ENCODE results near the gene STUM. TPM values are rescaled to one million over a fixed set of nuclear protein-coding genes. Genes with fewer than 3 reads are reported as not detected.

STUM gene
- polyA plus RNA-seq, 1 of the 3 experiments (the other 2 are of a cell fraction): not detected

- CTCF ChIA-PET: no interaction called here
- H3K27ac ChIP-seq (ENCODE audit: low read depth in 2 of 2, low read length in 1 of 2): no peak overlapping the region
- H3K27me3 ChIP-seq (ENCODE audit: insufficient read depth): no peaks in the 10 kb centered on the region; the same call in 1 of the 2 replicates
- no peaks in the 10 kb centered on the region for H3K9me3 ChIP-seq
- TF ChIP-seq TCF12 (IDR thresholded peaks at IDR 0.05): no peak
- H3K9me2 ChIP-seq: no peaks in the 10 kb centered on the region
- no peak overlapping the region for H2AFZ ChIP-seq (ENCODE audit: low read depth)
- H3K4me2 ChIP-seq: no peak overlapping the region
- DNase-seq: no peak
- no peaks in the 10 kb centered on the region for H4K20me1 ChIP-seq (ENCODE audit: insufficient read depth)
- H3K79me2 ChIP-seq (ENCODE audit: insufficient read depth): no peaks in the 10 kb centered on the region
- H3K4me3 ChIP-seq (ENCODE audit: low read depth in 2 of 2, low read length in 1 of 2): no peak overlapping the region
- H3K36me3 ChIP-seq (replicated peaks in 1 of 2; ENCODE audit: control insufficient read depth in 1 of 2, insufficient read depth in 2 of 2, low read length in 1 of 2): no peaks in the 10 kb centered on the region
- WGBS (ENCODE audit: low lambda C conversion rate): 40% methylated on average over 2 of the region's 2 CpGs
- H3K9ac ChIP-seq: no peak overlapping the region
- H3K4me1 ChIP-seq (ENCODE audit: control insufficient read depth in 1 of 2, insufficient read depth in 2 of 2, low read depth in 1 of 2, low read length in 1 of 2): peaks cover 0 to 9% of the 10 kb centered on the region in 2 experiments; a peak in 1 of 4 replicates
- POLR2A ChIA-PET: no interaction called here
- H3F3A ChIP-seq (replicated peaks; ENCODE audit: insufficient read depth): no peaks in the 10 kb centered on the region
These were observed 25.5 kb downstream of the STUM start for GRCh38 chr1:226574044-226574443.

DNA sequence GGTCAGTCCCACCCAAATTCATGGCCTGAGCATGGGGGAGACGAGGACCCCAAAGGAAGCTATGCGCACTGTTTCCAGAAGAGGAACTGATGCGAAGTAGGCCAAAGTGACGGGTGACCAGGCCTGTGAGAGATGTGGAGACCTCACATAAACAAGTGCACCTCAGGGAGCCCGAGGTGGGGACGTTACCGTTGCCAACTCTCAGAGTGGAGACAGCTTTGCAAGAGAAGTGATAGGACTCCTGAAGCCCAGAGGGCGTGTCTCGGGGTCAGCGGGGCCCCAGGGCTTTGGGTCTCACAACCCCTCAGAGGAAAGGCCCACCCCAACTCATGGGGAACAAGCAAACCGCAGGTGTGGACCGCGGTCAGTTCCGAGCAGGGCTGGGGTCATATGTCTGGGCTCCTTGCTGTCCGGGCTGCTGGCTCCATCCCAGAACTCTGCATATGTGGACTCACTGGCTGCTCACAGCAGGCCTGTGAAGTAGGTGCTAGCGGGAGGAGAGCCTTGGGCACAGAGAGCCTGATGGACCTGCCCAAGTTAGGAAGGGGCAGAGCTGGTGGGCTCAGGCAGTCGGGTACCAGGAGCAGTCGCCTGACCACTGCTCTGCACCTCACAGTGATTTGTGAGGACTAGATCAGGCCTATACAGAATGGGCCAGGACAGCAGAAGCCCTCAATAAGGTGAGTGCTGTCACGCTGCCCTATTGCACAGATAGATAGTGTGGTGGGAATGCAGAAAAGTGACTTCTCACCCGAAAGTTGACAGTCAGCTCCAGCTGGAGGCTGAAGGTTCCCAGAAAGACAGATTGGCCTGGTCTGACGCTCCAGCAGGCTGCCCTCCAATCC, 26.2 kb downstream of the STUM start:
- no peak for DNase-seq
- Histone ChIP-seq H3F3A (replicated peaks; ENCODE audit: insufficient read depth) (no peaks in the 10 kb centered on the region), H3K27me3 (ENCODE audit: insufficient read depth) (no peaks in the 10 kb centered on the region; the same call in 1 of the 2 replicates), H3K9ac (no peak overlapping the region), H3K4me1 (ENCODE audit: control insufficient read depth in 1 of 2, insufficient read depth in 2 of 2, low read depth in 1 of 2, low read length in 1 of 2) (peaks cover 0 to 9% of the 10 kb centered on the region in 2 experiments; a peak in 1 of 4 replicates), H2AFZ (ENCODE audit: low read depth) (no peak overlapping the region), H4K20me1 (ENCODE audit: insufficient read depth) (no peaks in the 10 kb centered on the region), H3K4me3 (ENCODE audit: low read depth in 2 of 2, low read length in 1 of 2) (no peak overlapping the region), H3K9me3 (no peaks in the 10 kb centered on the region), H3K4me2 (no peak overlapping the region), H3K9me2 (no peaks in the 10 kb centered on the region), H3K79me2 (ENCODE audit: insufficient read depth) (no peaks in the 10 kb centered on the region), H3K27ac (ENCODE audit: low read depth in 2 of 2, low read length in 1 of 2) (no peak overlapping the region), H3K36me3 (replicated peaks in 1 of 2; ENCODE audit: control insufficient read depth in 1 of 2, insufficient read depth in 2 of 2, low read length in 1 of 2) (no peaks in the 10 kb centered on the region)
- WGBS (ENCODE audit: low lambda C conversion rate): 60% methylated on average over 13 of the region's 21 CpGs
- CTCF ChIA-PET: interaction anchor here (0.6 to 1.2 kb wide), 3 partner anchors 34 to 150 kb away, joined by 3 read pairs; no protein-coding TSS in a partner anchor
- TF ChIP-seq JUND (IDR thresholded peaks at IDR 0.05) (no peak), MEF2A (IDR thresholded peaks at IDR 0.05; ENCODE audit: borderline replicate concordance, low read depth) (no peak), MXI1 (IDR thresholded peaks at IDR 0.05; ENCODE audit: low read depth, low read length) (no peak), TEAD4 (IDR thresholded peaks at IDR 0.05; ENCODE audit: borderline replicate concordance, insufficient read depth) (no peak), NRF1 (IDR thresholded peaks at IDR 0.05; ENCODE audit: low read depth, low read length) (no peak), GABPA (IDR thresholded peaks at IDR 0.05; ENCODE audit: low read depth) (no peak), YY1 (IDR thresholded peaks at IDR 0.05; ENCODE audit: low read depth) (no peak), FOXM1 (IDR thresholded peaks at IDR 0.05; ENCODE audit: low read depth) (no peak), SMC3 (IDR thresholded peaks at IDR 0.05; ENCODE audit: low read depth, low read length) (no peak), FOSL2 (IDR thresholded peaks at IDR 0.05; ENCODE audit: borderline replicate concordance, low read depth) (no peak), IRF3 (IDR thresholded peaks at IDR 0.05; ENCODE audit: low read depth, low read length) (no peak), POLR2AphosphoS5 (IDR thresholded peaks at IDR 0.05; ENCODE audit: low read depth, low read length) (no peak), RFX5 (IDR thresholded peaks at IDR 0.05; ENCODE audit: low read length) (no peak), FOXJ3 (CRISPR knock-in tag; IDR thresholded peaks at IDR 0.05) (no peak)
- TF ChIP-seq, protein P1, sequence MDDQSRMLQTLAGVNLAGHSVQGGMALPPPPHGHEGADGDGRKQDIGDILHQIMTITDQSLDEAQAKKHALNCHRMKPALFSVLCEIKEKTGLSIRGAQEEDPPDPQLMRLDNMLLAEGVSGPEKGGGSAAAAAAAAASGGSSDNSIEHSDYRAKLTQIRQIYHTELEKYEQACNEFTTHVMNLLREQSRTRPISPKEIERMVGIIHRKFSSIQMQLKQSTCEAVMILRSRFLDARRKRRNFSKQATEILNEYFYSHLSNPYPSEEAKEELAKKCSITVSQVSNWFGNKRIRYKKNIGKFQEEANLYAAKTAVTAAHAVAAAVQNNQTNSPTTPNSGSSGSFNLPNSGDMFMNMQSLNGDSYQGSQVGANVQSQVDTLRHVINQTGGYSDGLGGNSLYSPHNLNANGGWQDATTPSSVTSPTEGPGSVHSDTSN (IDR thresholded peaks at IDR 0.05): no peak
- POLR2A ChIA-PET: no interaction called here
